ENCODE results near the gene ZMYND19.
A peak's percentile ranks its signal among the peaks of the same experiment; 100 is the strongest.

Gene ZMYND19

GRCh38 chr9:137605121-137606004 lies 15.1 kb upstream of the ZMYND19 start, which contains the start of gene ARRDC1:
ARRDC1 (plus strand) TSS chr9:137605686; CDS start chr9:137605718, 32 bp downstream.
- peaks cover 14% of the 10 kb centered on the region for H4K20me1 ChIP-seq (ENCODE audit: control insufficient read depth, insufficient read depth, low read depth, low read length)
- no peaks in the 10 kb centered on the region for H3K9me2 ChIP-seq (replicated peaks; ENCODE audit: control insufficient read depth, low read length)
- no peaks in the 10 kb centered on the region for H3K36me3 ChIP-seq (ENCODE audit: control insufficient read depth, low read length)
- H3F3A ChIP-seq (ENCODE audit: control insufficient read depth, insufficient read depth) = 0 out of 2 replicates have a peak, but pooled peaks cover 4% of the 10 kb centered on the region
- H3K4me3 ChIP-seq (ENCODE audit: low read length) = peak within 1 kb of the TSS; percentile 72
- peaks cover 3% of the 10 kb centered on the region; the same call in 1 of the 2 replicates for H3K27me3 ChIP-seq (ENCODE audit: control insufficient read depth, low read length)
- peak within 1 kb of the TSS; percentile 34; the same call in 1 of the 2 replicates for H3K27ac ChIP-seq (ENCODE audit: low read depth, low read length)
- H3K9me3 ChIP-seq (ENCODE audit: control insufficient read depth, insufficient read depth, low read length) = no peaks in the 10 kb centered on the region
- peak within 1 kb of the TSS; percentile 93 for H3K4me2 ChIP-seq (ENCODE audit: low read length)
- peaks cover 26% of the 10 kb centered on the region for H3K4me1 ChIP-seq (ENCODE audit: control insufficient read depth, low read length)
- peaks cover 22% of the 10 kb centered on the region for H3K79me2 ChIP-seq (ENCODE audit: control insufficient read depth, low read length)
- TF ChIP-seq CTCF (IDR thresholded peaks at IDR 0.05; ENCODE audit: low read depth, low read length, poor library complexity, severe bottlenecking) = no peak
- TF ChIP-seq EZH2phosphoT487 (IDR thresholded peaks at IDR 0.05; ENCODE audit: borderline replicate concordance, low read length) = no peak

- 0 out of 2 replicates have a peak, but pooled peaks cover 4% of the 10 kb centered on the region for H3F3A ChIP-seq (ENCODE audit: control insufficient read depth, insufficient read depth)
- H3K9me3 ChIP-seq (ENCODE audit: control insufficient read depth, insufficient read depth, low read length) = no peaks in the 10 kb centered on the region
- peak overlapping the region; percentile 68 for H3K4me2 ChIP-seq (ENCODE audit: low read length)
- H3K9me2 ChIP-seq (replicated peaks; ENCODE audit: control insufficient read depth, low read length) = no peaks in the 10 kb centered on the region
- peaks cover 26% of the 10 kb centered on the region for H3K4me1 ChIP-seq (ENCODE audit: control insufficient read depth, low read length)
- peaks cover 14% of the 10 kb centered on the region for H4K20me1 ChIP-seq (ENCODE audit: control insufficient read depth, insufficient read depth, low read depth, low read length)
- peaks cover 3% of the 10 kb centered on the region; the same call in 1 of the 2 replicates for H3K27me3 ChIP-seq (ENCODE audit: control insufficient read depth, low read length)
- H3K4me3 ChIP-seq (ENCODE audit: low read length) = peak overlapping the region; percentile 52
- no peak for TF ChIP-seq CTCF (IDR thresholded peaks at IDR 0.05; ENCODE audit: low read depth, low read length, poor library complexity, severe bottlenecking)
- TF ChIP-seq EZH2phosphoT487 (IDR thresholded peaks at IDR 0.05; ENCODE audit: borderline replicate concordance, low read length) = no peak
- no peak overlapping the region for H3K27ac ChIP-seq (ENCODE audit: low read depth, low read length)
- peaks cover 22% of the 10 kb centered on the region for H3K79me2 ChIP-seq (ENCODE audit: control insufficient read depth, low read length)
- H3K36me3 ChIP-seq (ENCODE audit: control insufficient read depth, low read length) = no peaks in the 10 kb centered on the region
Observed at GRCh38 chr9:137604345-137605086, 14.2 kb upstream of the ZMYND19 start.

- Histone ChIP-seq H3K9me2 (replicated peaks; ENCODE audit: control insufficient read depth, low read length) (no peaks in the 10 kb centered on the region), H4K20me1 (ENCODE audit: control insufficient read depth, insufficient read depth, low read depth, low read length) (peaks cover 14% of the 10 kb centered on the region), H3K4me2 (ENCODE audit: low read length) (peak overlapping the region; percentile 68; the same call in 1 of the 2 replicates), H3K4me3 (ENCODE audit: low read length) (no peak overlapping the region), H3K27me3 (ENCODE audit: control insufficient read depth, low read length) (peaks cover 3% of the 10 kb centered on the region; the same call in 1 of the 2 replicates), H3K36me3 (ENCODE audit: control insufficient read depth, low read length) (no peaks in the 10 kb centered on the region), H3K27ac (ENCODE audit: low read depth, low read length) (no peak overlapping the region), H3K9me3 (ENCODE audit: control insufficient read depth, insufficient read depth, low read length) (no peaks in the 10 kb centered on the region), H3F3A (ENCODE audit: control insufficient read depth, insufficient read depth) (0 out of 2 replicates have a peak, but pooled peaks cover 4% of the 10 kb centered on the region), H3K4me1 (ENCODE audit: control insufficient read depth, low read length) (peaks cover 26% of the 10 kb centered on the region), H3K79me2 (ENCODE audit: control insufficient read depth, low read length) (peaks cover 22% of the 10 kb centered on the region)
- TF ChIP-seq EZH2phosphoT487 (IDR thresholded peaks at IDR 0.05; ENCODE audit: borderline replicate concordance, low read length) (no peak), CTCF (IDR thresholded peaks at IDR 0.05; ENCODE audit: low read depth, low read length, poor library complexity, severe bottlenecking) (no peak)
Observed at GRCh38 chr9:137603879-137604278, 13.6 kb upstream of the ZMYND19 start.
